Choroid plexus epithelial cell (primary cell): Measurements from ENCODE around the gene SEZ6L2.
A peak's percentile ranks its signal among the peaks of the same experiment; 100 is the strongest.
"Not testable (repeated sequence)": the region's sequence is repeated elsewhere in the genome, so short reads cannot be mapped to it uniquely, and the experiment has no call there.

Experiments
- DNase-seq: peaks from one replicate; pipeline ENCODE4 v3.0.0-alpha.2; 2010; ENCODE audit warnings: low read depth
- H3K4me3 ChIP-seq: 2 replicates; pipeline ENCODE4 v1.5.1; 2011; ENCODE audit warnings: low read depth, mild to moderate bottlenecking, control low read depth, low read length, moderate library complexity
- TF ChIP-seq, protein P1 (sequence below): conservative IDR thresholded peaks from 2 replicates; pipeline ENCODE4 v1.5.1; 2011; ENCODE audit warnings: low read depth, mild to moderate bottlenecking, control low read depth, inconsistent platforms, low read length, moderate library complexity

Gene SEZ6L2

DNA sequence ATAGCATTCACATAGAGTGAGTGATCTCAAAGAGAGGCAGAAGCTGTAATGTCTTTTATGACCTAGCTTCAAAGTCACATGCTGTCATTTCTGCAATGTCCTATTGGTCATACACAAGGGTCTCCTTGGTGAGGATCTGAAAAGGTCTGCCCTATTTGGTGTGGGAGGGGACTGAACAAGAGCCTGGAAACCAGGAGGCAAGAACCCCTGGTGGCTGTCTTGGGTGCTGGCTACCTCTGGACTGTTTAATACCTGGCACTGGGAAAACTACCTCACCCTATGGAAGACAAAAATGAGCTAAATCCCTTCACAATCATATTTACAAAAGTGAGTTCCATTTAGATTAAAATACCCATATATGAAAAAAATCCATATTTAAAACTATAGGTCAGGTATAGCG, 17.6 kb upstream of the SEZ6L2 start:
- DNase-seq: no peak
- no peak overlapping the region for H3K4me3 ChIP-seq
- TF ChIP-seq, protein P1, sequence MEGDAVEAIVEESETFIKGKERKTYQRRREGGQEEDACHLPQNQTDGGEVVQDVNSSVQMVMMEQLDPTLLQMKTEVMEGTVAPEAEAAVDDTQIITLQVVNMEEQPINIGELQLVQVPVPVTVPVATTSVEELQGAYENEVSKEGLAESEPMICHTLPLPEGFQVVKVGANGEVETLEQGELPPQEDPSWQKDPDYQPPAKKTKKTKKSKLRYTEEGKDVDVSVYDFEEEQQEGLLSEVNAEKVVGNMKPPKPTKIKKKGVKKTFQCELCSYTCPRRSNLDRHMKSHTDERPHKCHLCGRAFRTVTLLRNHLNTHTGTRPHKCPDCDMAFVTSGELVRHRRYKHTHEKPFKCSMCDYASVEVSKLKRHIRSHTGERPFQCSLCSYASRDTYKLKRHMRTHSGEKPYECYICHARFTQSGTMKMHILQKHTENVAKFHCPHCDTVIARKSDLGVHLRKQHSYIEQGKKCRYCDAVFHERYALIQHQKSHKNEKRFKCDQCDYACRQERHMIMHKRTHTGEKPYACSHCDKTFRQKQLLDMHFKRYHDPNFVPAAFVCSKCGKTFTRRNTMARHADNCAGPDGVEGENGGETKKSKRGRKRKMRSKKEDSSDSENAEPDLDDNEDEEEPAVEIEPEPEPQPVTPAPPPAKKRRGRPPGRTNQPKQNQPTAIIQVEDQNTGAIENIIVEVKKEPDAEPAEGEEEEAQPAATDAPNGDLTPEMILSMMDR: no peak

GRCh38 chr16:29915590-29916247, 16.4 kb upstream of the SEZ6L2 start:
- no peak overlapping the region for H3K4me3 ChIP-seq
- TF ChIP-seq, protein P1: no peak
- peak; percentile 78 for DNase-seq

- no peak overlapping the region for H3K4me3 ChIP-seq
- TF ChIP-seq, protein P1: no peak
- DNase-seq: no peak
Observed at GRCh38 chr16:29913514-29913913, 14.2 kb upstream of the SEZ6L2 start.

DNA sequence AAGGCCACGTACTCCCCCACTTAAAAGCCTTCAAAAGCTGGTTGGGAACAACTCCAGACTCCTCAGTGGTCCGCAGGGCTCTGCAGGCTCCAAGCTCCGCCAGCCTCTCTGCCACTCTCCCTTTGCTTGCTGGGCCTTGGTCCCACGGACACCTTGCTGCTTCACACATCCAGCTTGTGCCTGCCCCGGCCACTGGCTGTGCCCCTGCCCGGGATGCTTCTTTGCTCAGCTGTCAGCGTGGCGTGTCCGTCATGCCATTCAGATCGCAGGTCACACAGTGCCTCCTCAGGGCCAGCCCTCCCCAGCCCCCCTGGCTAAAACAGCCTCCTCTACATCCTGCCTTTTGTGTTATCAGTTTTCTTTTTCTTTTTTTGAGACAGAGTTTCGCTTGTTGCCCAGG, 12.7 kb upstream of the SEZ6L2 start:
- no peak for DNase-seq
- TF ChIP-seq, protein P1: no peak
- H3K4me3 ChIP-seq: no peak overlapping the region

DNA sequence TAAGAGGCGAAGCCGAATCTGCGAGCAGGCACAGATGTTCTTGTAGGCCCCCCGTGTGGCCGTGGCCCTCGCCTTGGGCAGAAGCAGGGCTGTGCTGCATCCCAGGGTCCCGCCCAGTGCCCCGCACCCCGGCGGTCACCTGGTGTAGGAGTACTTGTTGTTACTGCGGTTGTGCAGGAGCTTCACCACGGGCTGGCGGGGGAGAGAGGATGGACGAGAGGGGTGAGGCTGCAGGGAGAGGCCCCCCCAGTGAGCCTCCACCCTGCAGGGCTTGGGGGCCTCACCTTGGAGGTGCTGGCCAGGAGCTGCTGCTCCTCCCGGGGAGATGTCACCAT, 12.3 kb upstream of the SEZ6L2 start:
- DNase-seq: no peak
- TF ChIP-seq, protein P1: no peak
- no peak overlapping the region for H3K4me3 ChIP-seq

- TF ChIP-seq, protein P1: no peak
- H3K4me3 ChIP-seq: no peak overlapping the region
- DNase-seq: no peak
Observed at GRCh38 chr16:29910819-29911675, 11.7 kb upstream of the SEZ6L2 start.

DNA sequence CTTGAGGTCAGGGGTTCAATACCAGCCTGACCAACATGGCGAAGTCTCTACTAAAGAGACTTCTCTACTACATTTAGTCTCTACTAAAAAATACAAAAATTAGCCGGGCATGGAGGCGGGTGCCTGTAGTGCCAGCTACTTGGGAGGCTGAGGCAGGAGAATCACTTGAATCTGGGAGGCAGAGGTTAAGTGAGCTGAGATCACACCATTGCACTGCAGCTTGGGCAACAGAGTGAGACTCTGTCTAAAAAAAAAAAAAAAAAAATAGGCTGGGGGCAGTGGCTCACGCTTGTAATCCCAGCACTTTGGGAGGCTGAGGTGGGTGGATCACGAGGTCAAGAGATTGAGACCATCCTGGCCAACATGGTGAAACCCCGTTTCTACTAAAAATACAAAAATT, 10.5 kb upstream of the SEZ6L2 start:
- not testable (repeated sequence) for DNase-seq, H3K4me3 ChIP-seq
